Measurements from ENCODE around the gene DHRS9.
"Not testable (repeated sequence)": the region's sequence is repeated elsewhere in the genome, so short reads cannot be mapped to it uniquely, and the experiment has no call there.

Gene DHRS9

DNA sequence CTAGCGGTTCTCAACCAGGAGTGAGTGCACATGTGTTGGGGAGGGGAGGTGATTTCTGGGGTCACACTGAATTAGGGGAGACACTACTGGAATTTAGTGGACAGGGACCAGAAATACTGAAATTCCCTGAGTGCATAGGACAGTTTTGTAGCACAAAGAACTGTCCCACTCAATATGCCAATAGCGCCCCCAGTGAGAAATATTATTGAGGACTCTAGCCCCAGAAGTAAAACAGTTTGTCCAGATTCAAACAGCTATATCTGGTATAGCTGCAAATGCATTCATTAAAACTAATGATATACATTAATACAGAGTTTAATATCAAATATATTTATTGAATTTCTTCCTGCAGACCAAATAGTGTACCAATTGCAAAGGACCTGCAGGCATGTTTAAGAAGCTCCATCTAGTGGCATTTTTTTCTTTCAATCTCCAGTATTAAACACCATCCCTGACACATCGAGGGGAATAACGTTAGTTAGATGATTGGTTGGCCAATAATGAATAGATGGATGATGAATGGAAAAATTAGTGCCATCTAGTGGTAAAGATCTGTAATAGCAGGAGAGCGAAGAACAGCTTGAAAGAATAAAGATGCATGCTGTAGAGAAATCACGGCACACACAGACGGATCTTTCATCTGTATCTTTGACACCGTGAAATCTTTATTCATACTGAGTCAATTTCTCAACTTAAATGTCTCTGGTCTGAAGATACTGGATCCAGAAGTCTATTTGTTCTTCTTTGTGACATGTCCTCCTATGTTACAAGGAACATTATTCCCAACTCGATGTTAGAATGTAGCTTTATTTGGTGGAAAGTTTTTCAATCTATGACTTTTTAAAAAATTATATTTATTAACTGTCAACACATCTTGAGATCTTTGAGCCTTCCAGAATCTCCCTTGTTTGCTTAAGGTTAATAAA, 62.5 kb downstream of the DHRS9 start:
- no peak for DNase-seq
- Histone ChIP-seq H3K27me3 (no peaks in the 10 kb centered on the region), H3K36me3 (no peaks in the 10 kb centered on the region), H3K4me1 (no peaks in the 10 kb centered on the region), H3K4me3 (ENCODE audit: low read depth, low read length) (no peak overlapping the region), H3K9me3 (no peaks in the 10 kb centered on the region)
- TF ChIP-seq, protein P1, sequence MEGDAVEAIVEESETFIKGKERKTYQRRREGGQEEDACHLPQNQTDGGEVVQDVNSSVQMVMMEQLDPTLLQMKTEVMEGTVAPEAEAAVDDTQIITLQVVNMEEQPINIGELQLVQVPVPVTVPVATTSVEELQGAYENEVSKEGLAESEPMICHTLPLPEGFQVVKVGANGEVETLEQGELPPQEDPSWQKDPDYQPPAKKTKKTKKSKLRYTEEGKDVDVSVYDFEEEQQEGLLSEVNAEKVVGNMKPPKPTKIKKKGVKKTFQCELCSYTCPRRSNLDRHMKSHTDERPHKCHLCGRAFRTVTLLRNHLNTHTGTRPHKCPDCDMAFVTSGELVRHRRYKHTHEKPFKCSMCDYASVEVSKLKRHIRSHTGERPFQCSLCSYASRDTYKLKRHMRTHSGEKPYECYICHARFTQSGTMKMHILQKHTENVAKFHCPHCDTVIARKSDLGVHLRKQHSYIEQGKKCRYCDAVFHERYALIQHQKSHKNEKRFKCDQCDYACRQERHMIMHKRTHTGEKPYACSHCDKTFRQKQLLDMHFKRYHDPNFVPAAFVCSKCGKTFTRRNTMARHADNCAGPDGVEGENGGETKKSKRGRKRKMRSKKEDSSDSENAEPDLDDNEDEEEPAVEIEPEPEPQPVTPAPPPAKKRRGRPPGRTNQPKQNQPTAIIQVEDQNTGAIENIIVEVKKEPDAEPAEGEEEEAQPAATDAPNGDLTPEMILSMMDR (IDR thresholded peaks at IDR 0.05; ENCODE audit: low read depth, low read length), result peak; percentile 61

DNA sequence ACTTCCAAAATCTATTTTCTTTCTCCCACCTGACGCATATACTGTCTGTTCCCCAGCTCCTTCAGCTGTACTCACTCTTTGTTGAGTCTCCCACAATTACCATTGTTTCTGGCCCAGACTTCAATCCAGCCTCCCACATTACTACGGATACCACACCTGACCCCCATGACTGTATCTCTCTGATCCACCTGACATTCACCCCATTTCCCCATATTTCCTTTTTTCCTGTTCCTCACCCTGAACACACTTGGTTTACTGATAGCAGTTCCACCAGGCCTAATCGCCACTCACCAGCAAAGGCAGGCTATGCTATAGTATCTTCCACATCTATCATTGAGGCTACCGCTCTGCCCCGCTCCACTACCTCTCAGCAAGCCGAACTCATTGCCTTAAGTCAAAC, 64.9 kb downstream of the DHRS9 start:
- not testable (repeated sequence) for H3K36me3 ChIP-seq; H3K9me3 ChIP-seq; DNase-seq; H3K4me1 ChIP-seq; H3K27me3 ChIP-seq; H3K4me3 ChIP-seq (ENCODE audit: low read depth, low read length)

DNA sequence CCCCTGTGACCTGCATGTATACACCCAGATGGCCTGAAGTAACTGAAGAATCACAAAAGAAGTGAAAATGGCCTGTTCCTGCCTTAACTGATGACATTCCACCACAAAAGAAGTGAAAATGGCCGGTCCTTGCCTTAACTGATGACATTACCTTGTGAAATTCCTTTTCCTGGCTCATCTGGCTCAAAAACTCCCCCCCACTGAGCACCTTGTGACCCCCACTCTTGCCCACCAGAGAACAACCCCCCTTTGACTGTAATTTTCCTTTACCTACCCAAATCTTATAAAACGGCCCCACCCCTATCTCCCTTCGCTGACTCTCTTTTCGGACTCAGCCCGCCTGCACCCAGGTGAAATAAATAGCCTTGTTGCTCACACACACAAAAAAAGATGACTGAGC, 67.1 kb downstream of the DHRS9 start:
- H3K4me3 ChIP-seq (ENCODE audit: low read depth, low read length); H3K27me3 ChIP-seq; H3K4me1 ChIP-seq; H3K9me3 ChIP-seq; H3K36me3 ChIP-seq; DNase-seq: not testable (repeated sequence)

DNA sequence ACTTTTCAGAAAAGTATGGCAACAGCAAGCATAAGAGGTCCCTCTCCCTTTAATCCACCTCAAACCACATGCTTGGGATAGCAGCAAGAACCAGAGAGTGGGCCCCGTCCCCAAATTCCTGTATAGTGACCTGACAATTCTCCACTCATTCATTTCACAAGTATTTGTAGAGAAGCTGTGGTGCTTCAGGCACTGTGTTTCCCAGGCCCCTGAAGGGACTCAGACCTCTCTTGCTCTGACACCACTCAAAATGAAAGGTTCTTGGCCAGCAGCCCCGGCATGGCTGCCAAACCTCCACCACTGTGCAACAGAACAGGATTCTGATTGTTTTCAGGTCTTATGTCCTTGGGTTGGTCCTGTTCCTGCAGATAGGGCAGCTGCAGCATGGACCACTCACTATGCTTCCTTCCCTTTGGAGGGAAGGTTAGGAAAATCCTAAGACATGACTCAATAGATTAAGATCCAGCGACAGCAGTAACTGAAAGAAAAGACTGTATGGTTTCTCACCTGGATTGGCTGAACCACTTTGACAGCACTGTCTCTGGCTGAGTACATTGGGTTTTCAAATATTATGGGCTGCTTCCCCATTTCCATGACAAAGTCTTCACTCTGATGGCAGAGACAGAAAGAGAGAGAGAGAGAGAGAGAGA, 67.6 kb downstream of the DHRS9 start:
- no peak for DNase-seq
- Histone ChIP-seq H3K27me3 (no peaks in the 10 kb centered on the region), H3K9me3 (no peaks in the 10 kb centered on the region), H3K4me1 (no peaks in the 10 kb centered on the region), H3K36me3 (no peaks in the 10 kb centered on the region), H3K4me3 (ENCODE audit: low read depth, low read length) (no peak overlapping the region)
- TF ChIP-seq, protein P1 (IDR thresholded peaks at IDR 0.05; ENCODE audit: low read depth, low read length), result no peak

DNA sequence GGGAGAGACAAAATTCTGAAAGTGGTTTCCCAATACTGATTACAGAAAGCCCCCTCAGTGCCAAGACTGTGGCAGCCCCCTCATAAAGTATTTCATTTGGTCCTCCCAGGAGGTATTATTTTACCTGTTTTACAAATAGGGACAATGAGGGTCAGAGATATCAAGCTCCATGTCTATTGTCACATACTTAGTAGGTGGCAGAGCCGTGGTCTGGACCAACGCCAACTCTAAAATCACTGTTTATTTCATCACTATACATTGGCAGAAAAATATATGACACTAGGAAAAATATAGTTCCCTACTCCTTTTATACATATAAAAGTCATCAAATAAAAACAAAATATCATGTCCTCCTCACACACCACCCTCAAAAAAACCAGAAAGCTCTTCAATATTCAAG, 68.6 kb downstream of the DHRS9 start:
- no peaks in the 10 kb centered on the region for H3K36me3 ChIP-seq
- H3K27me3 ChIP-seq, result no peaks in the 10 kb centered on the region
- H3K4me1 ChIP-seq, result no peaks in the 10 kb centered on the region
- H3K4me3 ChIP-seq (ENCODE audit: low read depth, low read length), result no peak overlapping the region
- DNase-seq, result no peak
- TF ChIP-seq, protein P1 (IDR thresholded peaks at IDR 0.05; ENCODE audit: low read depth, low read length), result no peak
- H3K9me3 ChIP-seq, result no peaks in the 10 kb centered on the region

DNA sequence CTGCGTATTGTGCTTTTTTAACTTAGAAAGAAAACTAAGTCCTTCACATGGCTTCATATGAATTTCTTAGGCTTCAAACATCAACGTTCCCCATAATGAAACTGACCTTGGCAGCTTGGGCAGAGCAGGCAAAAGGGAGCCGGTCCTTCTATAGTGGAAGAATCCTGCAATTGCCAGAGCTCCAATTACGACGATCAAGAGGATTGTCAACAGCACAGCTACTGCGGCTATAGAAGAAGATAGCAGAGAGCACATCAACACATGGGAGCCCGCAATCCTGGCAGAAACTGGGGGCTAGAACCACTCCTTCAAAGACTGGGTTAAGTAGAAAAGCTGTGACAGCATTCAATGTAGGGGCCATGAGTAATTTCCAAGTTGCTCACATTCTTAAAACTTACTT, 69.8 kb downstream of the DHRS9 start:
- H3K9me3 ChIP-seq, result no peaks in the 10 kb centered on the region

More for the DNA sequence above, 69.8 kb downstream of the DHRS9 start:
- H3K4me3 ChIP-seq (ENCODE audit: low read depth, low read length), result no peak overlapping the region
- TF ChIP-seq, protein P1 (IDR thresholded peaks at IDR 0.05; ENCODE audit: low read depth, low read length), result no peak
- H3K4me1 ChIP-seq, result no peaks in the 10 kb centered on the region
- no peaks in the 10 kb centered on the region for H3K27me3 ChIP-seq
- no peaks in the 10 kb centered on the region for H3K36me3 ChIP-seq
- no peak for DNase-seq
